HEK293 (cell line): ENCODE measurements around the gene PACS2.

ENCODE experiments used
- ATF2 ChIP-seq: fragments of 450-650 bp; formaldehyde crosslinking; IDR thresholded peaks from 2 replicates; pipeline ENCODE4 v1.5.1; 2016; ENCODE audit warnings: missing biosample characterization, missing genetic modification characterization, low read depth
- CTCF ChIP-seq: fragments of 450-650 bp; formaldehyde crosslinking; IDR thresholded peaks from 2 replicates; pipeline ENCODE4 v1.5.1; 2016; ENCODE audit warnings: missing biosample characterization, missing genetic modification characterization
- KLF9 ChIP-seq: fragments of 450-650 bp; formaldehyde crosslinking; IDR thresholded peaks from 2 replicates; pipeline ENCODE4 v1.5.1; 2016; ENCODE audit warnings: missing biosample characterization, missing genetic modification characterization, low read depth
- ZNF121 ChIP-seq: fragments of 450-650 bp; formaldehyde crosslinking; IDR thresholded peaks from 2 replicates; pipeline ENCODE4 v1.5.1; 2016; ENCODE audit warnings: missing biosample characterization, missing genetic modification characterization
- ZNF350 ChIP-seq: fragments of 450-650 bp; formaldehyde crosslinking; IDR thresholded peaks from 2 replicates; pipeline ENCODE4 v1.5.0; 2017; ENCODE audit warnings: missing biosample characterization, mild to moderate bottlenecking, missing genetic modification characterization
- ZNF501 ChIP-seq: fragments of 450-650 bp; formaldehyde crosslinking; IDR thresholded peaks from 2 replicates; pipeline ENCODE4 v1.5.1; 2016; ENCODE audit warnings: missing biosample characterization, missing genetic modification characterization
- ZNF791 ChIP-seq: fragments of 450-650 bp; formaldehyde crosslinking; IDR thresholded peaks from 2 replicates; pipeline ENCODE4 v1.5.1; 2016; ENCODE audit warnings: missing biosample characterization, missing genetic modification characterization
- ZSCAN5A ChIP-seq: fragments of 450-650 bp; formaldehyde crosslinking; IDR thresholded peaks from 2 replicates; pipeline ENCODE4 v1.5.1; 2016; ENCODE audit warnings: missing biosample characterization, missing genetic modification characterization
- TF ChIP-seq, protein P1 (sequence below): fragments of 450-650 bp; formaldehyde crosslinking; IDR thresholded peaks from 2 replicates; pipeline ENCODE4 v1.5.1; 2016; ENCODE audit warnings: missing biosample characterization, missing genetic modification characterization
- TF ChIP-seq, protein P2 (sequence below): fragments of 450-650 bp; formaldehyde crosslinking; IDR thresholded peaks from 2 replicates; pipeline ENCODE4 v1.5.1; 2017; ENCODE audit warnings: missing biosample characterization, mild to moderate bottlenecking, missing genetic modification characterization, moderate library complexity

DNA sequence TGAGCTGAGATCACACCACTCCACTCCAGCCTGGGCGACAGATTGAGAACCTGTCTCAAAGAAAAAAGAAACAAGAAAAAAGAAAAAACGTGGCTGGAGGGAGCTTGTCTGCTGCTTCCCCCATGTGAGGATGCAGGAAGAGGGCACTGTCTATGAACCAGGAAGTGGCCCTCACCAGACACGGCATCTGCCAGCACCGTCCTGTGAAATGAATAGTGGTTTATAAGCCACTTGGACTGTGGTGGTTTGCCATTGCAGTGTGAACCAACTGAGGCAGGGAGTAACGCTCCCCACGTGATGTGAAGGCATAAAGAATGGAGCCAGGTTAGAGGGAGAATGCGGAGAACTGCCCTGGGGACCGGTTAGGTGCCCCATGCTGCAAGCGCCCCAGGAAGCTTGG is 9.2 kb upstream of the PACS2 start:
- TF ChIP-seq CTCF (no peak), ATF2 (no peak), ZNF501 (no peak), ZNF791 (tag by site-specific recombination) (no peak), ZNF121 (no peak), ZSCAN5A (tag by site-specific recombination) (no peak), ZNF350 (no peak), KLF9 (tag by site-specific recombination) (no peak)
- TF ChIP-seq, protein P1, sequence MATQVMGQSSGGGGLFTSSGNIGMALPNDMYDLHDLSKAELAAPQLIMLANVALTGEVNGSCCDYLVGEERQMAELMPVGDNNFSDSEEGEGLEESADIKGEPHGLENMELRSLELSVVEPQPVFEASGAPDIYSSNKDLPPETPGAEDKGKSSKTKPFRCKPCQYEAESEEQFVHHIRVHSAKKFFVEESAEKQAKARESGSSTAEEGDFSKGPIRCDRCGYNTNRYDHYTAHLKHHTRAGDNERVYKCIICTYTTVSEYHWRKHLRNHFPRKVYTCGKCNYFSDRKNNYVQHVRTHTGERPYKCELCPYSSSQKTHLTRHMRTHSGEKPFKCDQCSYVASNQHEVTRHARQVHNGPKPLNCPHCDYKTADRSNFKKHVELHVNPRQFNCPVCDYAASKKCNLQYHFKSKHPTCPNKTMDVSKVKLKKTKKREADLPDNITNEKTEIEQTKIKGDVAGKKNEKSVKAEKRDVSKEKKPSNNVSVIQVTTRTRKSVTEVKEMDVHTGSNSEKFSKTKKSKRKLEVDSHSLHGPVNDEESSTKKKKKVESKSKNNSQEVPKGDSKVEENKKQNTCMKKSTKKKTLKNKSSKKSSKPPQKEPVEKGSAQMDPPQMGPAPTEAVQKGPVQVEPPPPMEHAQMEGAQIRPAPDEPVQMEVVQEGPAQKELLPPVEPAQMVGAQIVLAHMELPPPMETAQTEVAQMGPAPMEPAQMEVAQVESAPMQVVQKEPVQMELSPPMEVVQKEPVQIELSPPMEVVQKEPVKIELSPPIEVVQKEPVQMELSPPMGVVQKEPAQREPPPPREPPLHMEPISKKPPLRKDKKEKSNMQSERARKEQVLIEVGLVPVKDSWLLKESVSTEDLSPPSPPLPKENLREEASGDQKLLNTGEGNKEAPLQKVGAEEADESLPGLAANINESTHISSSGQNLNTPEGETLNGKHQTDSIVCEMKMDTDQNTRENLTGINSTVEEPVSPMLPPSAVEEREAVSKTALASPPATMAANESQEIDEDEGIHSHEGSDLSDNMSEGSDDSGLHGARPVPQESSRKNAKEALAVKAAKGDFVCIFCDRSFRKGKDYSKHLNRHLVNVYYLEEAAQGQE, result no peak
- TF ChIP-seq, protein P2, sequence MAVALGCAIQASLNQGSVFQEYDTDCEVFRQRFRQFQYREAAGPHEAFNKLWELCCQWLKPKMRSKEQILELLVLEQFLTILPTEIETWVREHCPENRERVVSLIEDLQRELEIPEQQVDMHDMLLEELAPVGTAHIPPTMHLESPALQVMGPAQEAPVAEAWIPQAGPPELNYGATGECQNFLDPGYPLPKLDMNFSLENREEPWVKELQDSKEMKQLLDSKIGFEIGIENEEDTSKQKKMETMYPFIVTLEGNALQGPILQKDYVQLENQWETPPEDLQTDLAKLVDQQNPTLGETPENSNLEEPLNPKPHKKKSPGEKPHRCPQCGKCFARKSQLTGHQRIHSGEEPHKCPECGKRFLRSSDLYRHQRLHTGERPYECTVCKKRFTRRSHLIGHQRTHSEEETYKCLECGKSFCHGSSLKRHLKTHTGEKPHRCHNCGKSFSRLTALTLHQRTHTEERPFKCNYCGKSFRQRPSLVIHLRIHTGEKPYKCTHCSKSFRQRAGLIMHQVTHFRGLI, result no peak
